ENCODE measurements around the gene BICDL2.

The BICDL2 gene

DNA sequence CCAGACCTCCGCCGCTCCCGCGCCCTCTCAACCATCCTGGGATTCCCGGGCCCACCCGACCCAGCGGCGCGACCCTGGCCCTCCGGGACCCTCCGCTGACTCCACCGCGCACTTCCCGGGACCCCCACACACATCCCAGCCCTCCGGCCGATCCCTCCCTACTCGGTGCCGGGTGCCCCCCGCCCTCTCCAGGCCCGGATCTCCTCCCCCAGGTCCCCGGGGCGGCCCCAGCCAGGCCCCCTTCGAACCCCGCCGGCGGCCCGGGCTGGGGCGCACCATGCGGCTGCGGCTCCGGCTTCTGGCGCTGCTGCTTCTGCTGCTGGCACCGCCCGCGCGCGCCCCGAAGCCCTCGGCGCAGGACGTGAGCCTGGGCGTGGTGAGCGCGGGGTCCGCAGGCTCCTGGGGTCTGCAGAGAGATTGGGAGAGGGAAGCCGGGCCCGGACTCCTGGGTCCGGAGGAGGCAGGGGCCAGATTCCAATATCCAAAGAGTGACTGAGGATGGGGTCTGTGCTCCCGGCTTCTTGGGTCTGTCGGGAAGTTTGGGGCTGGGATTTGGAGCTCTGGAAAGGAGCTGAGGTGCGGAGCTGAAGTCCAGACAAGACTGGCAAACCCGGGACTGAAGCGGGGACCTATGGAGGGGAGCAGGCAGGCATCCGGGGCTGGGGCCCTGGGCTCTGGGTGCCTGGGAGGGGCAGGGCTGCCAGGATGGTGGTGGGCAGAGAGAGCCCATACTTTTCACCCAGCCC lies 10.1 kb upstream of the BICDL2 start:
- no peak for DNase-seq

- no peak for DNase-seq
These were observed 9.3 kb upstream of the BICDL2 start, which contains the start of gene MMP25 for GRCh38 chr16:3045758-3046640. TSS of gene MMP25 (plus strand) at chr16:3046561. CDS start at chr16:3046918, 357 bp downstream.

- DNase-seq = no peak
These were observed 8.0 kb upstream of the BICDL2 start for GRCh38 chr16:3044708-3045107.

GRCh38 chr16:3042376-3042775 lies 5.6 kb upstream of the BICDL2 start:
- no peak for DNase-seq

DNA sequence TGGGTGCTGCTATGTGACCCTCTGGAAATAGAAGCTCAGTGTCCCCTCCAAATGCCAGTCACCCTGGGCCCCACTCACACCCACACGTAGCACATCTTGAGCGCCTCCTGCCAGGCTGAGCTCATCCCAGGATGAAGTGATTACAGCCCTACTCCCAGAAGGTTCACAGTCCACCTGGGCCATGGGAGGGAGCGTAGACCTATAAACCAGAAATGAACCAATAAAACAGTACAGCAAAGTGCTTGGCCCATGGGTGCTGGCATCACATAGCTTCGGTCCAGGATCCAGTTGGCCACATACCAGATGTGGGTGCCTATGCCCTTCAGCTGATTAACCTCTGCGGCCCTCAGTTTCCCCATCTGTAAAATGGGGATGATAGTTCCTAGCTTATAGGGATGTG lies 2.2 kb upstream of the BICDL2 start:
- DNase-seq = no peak

DNA sequence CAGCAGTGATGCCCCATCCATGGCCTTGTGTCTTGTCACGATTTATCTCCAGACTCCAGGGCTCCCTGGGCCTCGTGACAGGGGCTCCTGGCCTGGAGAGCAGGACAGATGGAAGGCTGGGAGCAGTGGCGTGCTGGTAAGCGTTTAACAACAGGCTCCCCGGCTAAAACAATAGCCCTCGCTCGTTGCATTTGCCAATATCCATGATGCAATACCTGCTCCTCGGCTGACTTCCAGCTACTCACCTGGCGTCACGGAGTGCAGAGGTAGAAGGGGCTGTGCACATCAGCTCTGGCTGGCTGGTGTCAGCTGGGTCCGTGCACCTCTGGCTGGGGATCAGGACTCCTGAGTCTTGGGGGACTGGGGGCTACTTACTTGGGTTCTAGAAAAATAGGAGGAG lies 1.5 kb upstream of the BICDL2 start:
- no peak for DNase-seq

DNA sequence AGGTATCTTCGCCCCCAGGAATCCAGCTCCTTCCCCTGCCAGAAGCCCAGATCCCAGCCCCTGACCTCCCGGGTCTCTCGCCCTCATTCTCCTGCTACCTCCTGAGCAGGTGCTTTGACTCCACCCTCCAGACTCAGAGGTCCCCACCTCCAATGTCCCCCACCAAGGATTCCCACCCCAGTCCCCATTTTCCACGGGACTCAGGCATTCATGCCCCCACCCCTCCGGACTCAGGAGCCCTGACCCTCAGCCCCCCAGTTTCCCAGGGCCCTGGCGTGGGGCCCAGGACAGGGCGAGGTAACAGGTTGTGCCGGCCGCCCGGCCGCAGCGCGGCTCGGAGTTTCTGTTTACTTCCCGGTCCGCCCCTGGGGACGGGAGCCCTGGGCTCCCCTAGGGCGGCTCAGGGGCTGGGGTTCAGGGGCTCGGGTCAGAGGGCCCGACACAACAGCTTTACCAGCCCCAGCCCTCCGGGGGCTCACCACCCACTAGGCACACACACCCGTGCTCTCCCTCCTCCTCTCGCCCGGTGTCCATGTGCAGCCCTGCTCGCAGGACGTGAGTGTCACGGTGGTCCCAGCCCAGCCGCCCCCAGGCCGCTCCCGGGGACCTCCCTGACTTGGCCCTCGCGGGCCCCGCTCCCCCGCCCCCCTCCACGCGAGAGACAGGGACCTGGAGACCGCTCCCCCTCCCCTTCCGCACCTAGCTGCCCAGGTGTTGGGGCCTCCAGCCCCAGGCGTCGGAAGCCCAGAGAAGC lies 595 bp downstream of the BICDL2 start:
- no peak for DNase-seq

GRCh38 chr16:3035289-3035971 lies 1.3 kb downstream of the BICDL2 start:
- no peak for DNase-seq

DNA sequence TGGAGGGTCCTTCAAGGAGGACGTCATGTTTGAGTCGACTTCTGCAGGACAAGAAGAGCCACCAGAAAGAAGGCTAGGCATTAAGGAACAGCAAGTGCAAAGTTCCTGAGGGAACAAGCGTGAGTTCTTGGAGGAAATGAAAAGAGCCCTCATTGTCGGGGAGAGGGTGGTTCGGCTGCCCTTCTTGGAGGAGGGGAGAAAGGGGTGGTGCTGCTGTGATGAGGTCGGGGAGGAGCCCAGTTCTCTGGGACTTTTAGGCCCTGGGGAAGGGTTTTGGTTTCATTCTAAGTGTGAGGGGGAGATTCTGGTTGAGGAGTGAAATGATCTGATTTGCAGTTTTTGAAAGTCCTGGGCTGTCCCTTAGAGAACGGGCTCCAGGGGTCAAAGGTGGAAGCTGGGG lies 4.1 kb downstream of the BICDL2 start:
- no peak for DNase-seq

DNA sequence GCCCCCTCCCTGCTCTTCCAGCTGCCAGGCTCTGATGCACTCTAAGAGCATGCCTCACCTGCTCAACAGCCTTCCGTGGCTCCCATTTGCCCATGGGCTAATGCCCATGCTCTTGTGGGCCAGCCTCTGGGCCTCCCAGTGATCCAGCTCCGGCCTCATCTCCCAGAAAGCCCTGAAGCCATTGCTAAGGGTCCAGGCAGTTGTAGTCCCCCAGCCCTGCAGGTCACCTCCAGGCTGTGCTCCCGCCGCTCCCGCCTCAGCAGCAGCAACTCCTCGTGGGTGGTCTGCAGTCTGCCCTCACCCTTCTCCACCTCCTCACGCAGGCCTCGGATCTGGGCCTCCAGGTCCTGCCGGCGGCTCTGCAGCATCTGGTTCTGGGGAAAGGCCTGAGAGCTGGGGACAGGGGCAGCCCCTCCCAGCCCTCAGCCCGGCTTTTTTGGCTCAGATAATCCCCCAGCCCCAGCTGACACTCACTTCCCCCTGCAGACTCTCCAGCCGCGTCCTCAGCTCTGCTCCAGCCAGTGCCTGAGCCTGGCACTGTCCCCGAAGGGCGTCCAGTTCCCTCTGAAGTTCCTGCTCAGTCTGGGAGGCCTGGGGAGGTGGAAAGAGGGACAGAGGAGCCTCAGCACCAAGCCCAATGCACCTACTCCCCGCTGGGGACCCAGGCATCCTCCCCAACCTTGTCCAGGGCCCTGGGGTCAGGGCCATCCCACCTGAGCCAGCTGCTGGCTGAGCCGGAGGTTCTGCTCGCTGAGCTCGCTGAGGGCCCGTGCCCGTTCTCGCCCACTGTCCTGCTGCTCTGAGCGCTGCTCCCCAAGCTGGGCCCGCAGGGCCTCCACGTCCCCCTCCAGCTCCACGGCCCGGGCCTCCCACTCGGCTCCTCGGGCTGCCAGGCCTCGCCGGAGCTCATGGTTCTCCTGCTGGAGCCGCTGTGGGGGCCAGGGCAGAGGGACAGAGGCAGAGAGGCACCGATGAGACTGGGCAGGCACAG lies 6.2 kb downstream of the BICDL2 start:
- DNase-seq = no peak

- peak; percentile 31 to 43 for DNase-seq
These were observed 7.1 kb downstream of the BICDL2 start for GRCh38 chr16:3029491-3030221.

DNA sequence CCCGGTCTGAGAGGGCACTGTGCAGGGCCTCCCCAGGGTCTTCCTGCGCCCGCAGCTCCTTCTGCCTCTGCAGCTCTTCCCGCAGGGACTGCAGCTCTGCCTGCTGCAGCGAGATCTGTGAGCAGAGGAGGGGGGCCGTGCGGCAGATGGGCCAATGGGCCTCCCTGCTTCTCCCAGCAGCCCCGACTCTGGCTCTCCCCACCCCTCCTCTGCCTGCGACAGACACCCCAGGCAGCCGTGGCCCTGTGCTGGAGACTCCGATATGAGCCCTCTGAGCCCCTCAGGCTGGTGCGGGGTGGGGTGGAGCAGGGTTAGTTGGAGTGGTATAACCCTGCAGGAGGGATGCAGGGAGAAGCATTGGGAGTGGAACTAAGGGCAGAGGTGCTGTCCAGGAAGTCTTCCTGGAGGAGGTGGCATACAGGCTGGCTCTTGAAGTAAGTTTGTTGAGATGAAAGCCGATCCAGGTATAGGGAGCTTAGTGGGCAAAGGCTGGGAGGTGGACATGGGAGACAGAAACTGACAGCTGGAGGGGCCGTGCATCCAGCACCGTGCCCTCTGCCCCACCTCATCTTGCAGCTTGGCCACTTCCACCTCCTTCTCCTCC lies 7.9 kb downstream of the BICDL2 start:
- DNase-seq = no peak

DNA sequence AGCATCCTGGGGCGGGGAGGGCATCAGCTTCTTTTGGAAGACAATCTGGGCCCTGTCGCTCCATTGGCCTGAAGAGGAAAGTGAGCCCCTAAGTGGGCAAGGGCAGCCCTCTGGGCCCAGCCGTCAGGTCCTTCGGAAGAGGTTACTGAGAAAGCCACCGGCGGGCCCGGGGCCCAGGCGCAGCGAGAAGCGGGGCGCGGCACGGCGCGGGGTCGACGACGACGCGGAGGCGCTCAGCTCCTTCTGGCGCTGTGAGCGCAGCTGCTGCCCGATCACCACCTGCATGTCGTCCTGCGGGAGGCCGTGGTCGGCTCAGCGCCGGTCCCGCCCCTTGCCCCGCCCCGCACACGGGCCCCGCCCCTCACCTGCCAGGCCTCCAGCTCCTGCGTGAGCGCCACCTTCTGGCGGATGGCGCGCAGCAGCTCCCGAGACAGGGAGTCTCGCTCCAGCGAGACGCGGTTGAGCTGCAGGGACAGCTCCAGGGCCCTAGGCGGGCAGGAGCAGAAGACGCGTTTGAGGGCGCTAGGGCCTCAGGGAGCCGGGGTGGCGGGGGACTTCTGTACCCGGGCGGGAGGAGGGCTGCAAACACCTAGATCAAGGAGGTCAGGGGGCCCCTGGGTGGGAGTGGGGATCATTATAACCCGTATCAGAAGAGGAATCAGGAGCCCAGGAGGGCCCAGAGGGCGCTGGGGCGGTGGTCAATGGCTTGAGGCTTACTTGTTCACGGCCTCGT lies 8.6 kb downstream of the BICDL2 start:
- DNase-seq = peak; percentile 82 to 84

GRCh38 chr16:3027489-3027795 lies 9.3 kb downstream of the BICDL2 start:
- no peak for DNase-seq

DNA sequence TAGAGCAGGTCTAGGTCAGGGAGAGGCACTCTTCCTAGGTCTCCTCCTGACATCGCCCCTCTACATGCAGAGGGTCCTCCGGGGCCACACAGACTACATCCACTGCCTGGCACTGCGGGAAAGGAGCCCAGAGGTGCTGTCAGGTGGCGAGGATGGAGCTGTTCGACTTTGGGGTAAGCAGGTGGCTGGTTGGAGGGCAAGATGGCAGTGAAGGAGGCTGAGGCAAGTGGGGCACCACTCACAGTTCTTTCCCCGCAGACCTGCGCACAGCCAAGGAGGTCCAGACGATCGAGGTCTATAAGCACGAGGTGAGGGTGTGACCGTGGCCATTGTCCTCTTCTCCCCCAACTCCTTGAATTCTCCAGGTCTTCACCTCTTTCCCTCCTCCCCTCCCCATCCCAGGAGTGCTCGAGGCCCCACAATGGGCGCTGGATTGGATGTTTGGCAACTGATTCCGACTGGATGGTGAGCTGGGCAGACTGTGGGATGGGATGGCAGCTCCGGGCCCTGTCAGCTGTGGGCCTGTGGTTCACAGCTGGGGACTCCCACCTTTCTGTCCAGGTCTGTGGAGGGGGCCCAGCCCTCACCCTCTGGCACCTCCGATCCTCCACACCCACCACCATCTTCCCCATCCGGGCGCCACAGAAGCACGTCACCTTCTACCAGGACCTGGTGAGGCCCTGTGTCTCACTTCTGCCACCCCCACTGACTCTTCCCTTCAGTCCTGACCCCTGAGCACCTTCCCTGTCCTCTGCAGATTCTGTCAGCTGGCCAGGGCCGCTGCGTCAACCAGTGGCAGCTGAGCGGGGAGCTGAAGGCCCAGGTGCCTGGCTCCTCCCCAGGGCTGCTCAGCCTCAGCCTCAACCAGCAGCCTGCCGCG lies 9.9 kb downstream of the BICDL2 start:
- no peak for DNase-seq

GRCh38 chr16:3026003-3026378 lies 10.8 kb downstream of the BICDL2 start:
- no peak for DNase-seq

DNA sequence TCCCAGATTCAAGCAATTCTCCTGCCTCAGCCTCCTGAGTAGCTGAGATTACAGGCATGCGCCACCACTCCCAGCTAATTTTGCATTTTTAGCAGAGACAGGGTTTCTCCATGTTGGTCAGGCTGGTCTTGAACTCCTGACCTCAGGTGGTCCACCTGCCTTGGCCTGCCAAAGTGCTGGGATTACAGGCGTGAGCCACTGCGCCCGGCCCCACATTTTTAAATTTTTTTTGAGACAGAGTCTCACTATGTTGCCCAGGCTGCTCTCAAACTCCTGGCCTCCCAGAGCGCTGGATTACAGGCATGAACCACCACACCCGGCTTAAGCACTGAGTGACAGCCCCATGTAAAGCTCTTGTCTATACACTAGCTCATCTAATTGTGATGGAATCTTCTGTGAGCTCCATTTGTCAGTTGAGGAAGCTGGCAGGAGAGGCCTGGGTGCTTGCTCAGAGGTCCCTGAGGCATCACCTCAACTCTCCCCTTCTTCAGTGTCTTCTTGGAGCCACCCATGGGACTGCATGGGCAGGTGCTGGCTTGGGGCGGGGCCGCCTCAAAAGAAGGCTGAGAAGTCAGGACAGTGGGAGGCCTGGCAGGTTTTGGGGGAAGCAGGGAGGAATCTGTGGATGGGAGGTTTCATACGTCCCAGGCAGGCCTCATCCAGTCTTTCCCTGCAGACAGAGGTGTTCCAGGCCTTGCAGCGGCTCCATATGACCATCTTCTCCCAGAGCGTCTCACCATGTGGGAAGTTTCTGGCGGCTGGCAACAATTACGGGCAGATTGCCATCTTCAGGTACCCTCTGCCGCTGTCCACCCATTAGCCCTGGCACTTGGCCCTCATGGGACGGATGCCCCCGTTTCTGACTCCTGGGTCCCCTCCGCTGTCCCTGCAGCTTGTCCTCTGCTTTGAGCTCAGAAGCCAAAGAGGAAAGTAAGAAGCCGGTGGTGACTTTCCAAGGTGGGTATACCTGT lies 11.4 kb downstream of the BICDL2 start:
- no peak for DNase-seq

All from activated CD4-positive, alpha-beta T cell treated with anti-CD3 and anti-CD28 coated beads, Interleukin-2, amount 50 U/mL, for 4 hours (primary cell).